CD4-positive, alpha-beta T cell treated with Interleukin-15 for 1 hour (primary cell): ENCODE data around the gene HOMEZ.
A peak's percentile ranks its signal among the peaks of the same experiment; 100 is the strongest.
"Not testable (repeated sequence)": the region's sequence is repeated elsewhere in the genome, so short reads cannot be mapped to it uniquely, and the experiment has no call there.

ENCODE experiments used
- DNase-seq: peaks from one replicate; pipeline ENCODE4 v3.0.0-alpha.2; 2020

The HOMEZ gene, protein sequence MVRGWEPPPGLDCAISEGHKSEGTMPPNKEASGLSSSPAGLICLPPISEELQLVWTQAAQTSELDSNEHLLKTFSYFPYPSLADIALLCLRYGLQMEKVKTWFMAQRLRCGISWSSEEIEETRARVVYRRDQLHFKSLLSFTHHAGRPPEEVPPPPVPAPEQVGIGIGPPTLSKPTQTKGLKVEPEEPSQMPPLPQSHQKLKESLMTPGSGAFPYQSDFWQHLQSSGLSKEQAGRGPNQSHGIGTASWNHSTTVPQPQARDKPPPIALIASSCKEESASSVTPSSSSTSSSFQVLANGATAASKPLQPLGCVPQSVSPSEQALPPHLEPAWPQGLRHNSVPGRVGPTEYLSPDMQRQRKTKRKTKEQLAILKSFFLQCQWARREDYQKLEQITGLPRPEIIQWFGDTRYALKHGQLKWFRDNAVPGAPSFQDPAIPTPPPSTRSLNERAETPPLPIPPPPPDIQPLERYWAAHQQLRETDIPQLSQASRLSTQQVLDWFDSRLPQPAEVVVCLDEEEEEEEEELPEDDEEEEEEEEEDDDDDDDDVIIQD

DNA sequence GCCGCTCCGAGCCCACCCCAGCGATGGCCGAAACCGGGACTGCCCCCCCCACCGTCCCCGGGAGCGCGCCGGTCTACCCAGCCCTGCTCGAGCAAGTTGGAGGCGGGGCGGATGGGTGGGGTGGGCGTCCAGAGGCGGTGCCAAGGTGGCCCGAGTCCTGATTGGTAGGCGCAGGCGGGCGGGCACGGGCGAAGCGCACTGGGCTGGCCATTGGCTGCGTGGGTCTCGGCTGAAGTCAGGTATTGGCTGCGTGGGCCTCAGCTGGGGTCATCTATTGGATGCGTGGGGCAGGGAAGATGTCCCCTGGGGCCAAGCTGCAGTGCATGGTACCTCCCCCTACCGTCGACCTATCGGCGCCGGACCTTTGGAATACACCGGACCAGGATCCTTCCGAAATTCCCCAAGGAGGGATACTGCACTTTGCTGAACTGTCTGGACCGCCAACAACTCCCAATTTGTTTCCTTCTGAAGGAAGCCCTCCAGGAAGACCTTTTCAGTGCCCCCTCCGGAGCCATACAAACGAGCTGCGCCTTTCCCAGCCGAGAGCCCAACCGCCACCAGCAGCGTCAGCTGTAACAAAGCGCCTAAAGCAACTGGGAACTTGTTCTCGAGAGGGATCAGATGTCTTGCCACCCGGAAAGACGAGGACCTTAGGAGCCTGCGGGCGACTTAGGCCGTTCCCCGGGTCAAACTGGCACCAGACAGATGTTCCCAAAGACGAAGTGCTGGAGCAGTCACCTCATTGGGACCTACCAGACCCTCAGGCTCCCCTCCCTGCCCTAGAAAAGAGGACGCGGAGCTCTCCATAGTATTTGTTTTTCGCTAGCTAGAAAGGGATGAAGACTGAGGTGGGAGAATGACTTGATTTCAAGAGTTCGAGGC is at the start of gene HOMEZ:
Gene HOMEZ, minus strand, starts transcription at position 113 of the 882 bp plus-strand sequence. CDS start 180 bp downstream, outside the sequence.
- DNase-seq = peak; percentile 96

DNA sequence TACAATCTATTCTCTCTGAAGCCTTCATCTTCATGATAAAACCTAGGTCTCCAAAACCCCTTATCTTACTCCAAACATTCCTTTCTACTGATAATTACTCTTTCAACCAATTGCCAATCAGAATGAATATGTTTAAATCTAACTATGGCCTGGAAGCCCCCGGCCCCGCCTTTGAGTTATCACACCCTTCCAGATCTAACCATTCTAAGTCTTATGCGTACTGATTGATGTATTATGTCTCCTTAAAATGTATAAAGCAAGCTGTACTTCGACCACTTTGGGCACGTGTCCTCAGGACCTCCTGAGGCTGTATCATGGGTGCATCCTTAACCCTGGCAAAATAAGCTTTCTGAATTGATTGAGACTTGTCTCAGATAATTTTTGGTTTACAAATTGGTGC is 49.7 kb upstream of the HOMEZ start:
- no peak for DNase-seq

DNA sequence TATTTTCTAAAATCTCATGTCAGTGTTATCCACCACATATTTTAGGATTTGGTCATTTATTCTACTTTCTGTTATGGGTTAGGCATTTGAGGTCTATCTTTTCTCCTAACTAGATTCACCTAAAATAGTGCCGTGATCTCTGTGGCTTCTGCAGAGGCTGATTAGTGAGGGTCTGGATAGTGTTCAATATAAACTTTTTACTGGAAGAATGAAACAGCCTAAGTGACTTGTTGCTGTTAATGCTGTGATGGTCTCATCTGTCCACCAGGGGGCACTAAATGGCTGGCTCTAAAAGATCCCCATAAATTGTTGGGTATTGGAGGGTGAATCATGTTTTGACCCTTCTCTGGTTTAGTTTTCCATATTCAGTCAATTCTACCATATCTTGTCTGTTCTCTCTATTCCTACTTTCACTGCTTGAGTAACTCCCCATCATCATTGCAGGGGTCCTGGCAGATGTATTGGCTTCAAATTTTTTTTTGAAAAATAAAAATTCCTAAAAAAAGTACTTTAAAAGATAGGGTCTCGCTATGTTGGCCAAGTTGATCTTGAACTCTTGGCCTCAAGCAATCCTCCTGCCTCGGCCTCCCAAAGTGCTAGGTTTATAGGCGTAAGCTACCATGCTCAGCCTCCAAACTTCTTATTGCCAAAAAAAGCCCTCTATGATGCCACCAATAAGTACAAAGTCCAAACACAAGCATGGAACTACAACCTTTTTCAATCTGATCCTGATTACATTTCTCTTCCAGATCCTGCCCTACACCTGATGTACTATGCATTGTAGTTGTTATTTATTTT is 42.2 kb upstream of the HOMEZ start:
- DNase-seq = peak; percentile 63

DNA sequence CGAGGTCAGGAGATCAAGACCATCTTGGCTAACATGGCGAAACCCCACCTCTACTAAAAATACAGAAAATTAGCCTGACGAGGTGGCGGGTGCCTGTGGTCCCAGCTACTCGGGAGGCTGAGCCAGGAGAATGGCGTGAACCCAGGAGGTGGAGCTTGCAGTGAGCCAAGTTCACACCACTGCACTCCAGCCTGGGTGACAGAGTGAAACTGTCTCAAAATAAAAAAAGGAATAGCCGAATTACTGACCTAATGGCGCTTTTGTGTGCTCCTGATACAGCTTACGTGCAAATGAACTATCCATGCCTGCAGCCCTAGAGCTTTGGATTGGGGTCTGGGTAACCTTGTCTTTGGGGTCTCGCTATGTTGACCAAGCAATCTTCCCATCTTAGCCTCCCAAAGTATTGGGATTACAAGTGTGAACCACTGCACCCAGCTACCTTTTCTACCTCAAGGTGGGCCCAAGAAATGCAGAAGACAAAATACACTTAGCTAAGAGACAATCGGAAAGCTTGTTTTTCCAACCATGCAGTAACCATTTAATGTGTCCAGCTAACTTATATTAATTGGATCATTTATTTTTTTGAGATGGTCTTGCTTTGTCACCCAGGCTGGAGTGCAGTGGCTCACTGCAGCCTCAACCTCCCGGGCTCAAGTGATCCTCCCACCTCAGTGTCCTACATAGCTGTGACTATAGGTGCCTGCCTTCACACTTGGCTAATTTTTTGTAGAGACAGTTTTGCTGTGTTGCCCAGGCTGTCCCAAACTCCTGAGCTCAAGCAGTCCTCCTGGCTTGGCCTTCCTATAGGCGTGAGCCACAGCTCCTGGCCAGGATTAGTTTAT is 40.8 kb upstream of the HOMEZ start:
- no peak for DNase-seq

DNA sequence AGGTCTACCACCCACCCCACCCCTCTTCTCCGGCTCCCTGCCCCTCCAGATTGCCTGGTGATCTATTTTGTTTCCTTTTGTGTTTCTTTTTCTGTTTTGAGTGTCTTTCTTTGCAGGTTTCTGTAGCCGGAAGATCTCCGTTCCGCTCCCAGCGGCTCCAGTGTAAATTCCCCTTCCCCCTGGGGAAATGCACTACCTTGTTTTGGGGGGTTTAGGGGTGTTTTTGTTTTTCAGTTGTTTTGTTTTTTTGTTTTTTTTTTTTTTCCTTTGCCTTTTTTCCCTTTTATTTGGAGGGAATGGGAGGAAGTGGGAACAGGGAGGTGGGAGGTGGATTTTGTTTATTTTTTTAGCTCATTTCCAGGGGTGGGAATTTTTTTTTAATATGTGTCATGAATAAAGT is 39.8 kb upstream of the HOMEZ start:
- not testable (repeated sequence) for DNase-seq

DNA sequence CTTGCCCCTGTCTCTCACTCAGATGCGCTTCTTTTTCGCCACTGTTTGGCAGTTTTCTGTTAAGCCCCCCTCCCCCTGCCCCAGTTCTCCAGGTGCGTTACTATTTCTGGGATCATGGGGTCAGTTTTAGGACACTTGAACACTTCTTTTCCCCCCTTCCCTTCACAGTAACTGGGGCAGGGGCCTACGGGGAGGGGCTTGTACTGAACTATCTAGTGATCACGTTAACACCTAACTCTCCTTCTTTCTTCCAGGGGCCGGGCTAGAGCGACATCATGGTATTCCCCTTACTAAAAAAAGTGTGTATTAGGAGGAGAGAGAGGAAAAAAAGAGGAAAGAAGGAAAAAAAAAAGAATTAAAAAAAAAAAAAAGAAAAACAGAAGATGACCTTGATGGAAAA is 39.1 kb upstream of the HOMEZ start:
- no peak for DNase-seq

DNA sequence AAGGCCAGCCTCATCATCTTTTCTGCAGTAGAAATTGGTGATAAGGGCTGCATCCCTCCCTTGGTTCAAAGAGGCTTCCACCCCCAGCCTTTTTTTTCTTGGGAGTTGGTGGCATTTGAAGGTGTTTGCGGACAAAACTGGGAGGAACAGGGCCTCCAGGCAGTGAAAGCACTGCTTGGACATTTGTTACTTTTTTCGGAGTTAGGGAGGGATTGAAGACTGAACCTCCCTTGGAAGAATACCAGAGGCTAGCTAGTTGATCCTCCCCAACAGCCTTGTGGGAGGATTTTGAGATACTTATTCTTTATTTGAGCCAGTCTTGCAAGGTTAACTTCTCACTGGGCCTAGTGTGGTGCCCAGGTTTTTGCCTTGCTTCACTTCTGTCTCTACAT is 38.5 kb upstream of the HOMEZ start:
- no peak for DNase-seq

DNA sequence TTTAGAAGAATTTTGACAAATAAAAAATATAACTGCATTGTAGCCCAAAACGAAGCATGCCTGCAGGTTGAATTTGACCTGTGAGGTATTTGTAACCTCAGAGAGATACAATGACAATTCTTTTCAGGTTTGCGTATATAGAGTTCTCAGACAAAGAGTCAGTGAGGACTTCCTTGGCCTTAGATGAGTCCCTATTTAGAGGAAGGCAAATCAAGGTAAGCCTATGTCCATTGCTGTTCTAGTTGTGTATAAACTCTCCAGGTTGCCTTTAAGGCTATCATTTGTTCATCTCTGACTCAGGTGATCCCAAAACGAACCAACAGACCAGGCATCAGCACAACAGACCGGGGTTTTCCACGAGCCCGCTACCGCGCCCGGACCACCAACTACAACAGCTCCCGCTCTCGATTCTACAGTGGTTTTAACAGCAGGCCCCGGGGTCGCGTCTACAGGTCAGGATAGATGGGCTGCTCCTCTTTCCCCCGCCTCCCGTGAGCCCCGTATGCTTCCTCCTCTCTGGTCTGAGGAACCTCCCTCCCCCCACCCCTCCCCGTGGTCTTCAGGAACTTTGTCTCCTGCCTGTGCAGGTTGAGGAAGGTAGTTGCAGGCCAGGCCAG is 38.0 kb upstream of the HOMEZ start:
- no peak for DNase-seq

DNA sequence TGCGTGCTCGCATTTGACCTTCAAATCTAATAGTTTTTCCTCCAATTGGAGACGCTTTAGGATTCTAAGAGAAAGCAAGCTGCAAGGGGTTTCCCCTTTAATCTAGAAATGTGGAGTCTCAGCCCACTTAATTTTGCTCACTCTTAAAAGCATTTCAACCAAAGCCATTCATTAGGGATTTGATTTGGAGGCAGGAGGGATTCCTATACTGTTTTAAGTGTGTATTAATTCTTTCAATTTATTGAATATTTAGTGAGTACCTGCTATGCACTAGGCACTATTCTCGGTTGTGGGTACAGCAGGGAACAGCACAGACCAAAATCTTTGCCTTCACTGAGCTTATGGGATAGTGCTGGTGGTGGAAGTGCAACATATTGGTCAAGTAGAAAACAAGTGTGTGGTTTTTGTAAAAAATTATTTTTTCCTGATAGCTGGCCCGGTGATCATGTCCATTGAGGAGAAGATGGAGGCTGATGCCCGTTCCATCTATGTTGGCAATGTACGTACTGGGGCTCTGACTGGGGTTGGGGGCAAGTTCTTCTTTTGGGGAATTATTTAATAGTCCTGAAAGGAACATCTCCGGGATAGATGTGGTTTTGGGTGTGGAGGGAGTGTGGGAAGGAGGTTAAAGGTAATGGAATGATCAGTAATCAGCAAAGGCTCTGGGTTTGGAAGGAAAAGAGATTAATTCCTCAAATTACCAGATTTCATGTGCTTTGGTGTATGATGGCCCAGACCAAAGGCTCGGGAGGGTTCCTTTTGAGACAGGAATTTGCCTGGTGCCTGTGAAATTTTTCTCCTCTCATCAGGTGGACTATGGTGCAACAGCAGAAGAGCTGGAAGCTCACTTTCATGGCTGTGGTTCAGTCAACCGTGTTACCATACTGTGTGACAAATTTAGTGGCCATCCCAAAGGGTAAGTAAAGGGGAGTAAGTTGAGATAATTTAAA is 36.9 kb upstream of the HOMEZ start:
- no peak for DNase-seq

DNA sequence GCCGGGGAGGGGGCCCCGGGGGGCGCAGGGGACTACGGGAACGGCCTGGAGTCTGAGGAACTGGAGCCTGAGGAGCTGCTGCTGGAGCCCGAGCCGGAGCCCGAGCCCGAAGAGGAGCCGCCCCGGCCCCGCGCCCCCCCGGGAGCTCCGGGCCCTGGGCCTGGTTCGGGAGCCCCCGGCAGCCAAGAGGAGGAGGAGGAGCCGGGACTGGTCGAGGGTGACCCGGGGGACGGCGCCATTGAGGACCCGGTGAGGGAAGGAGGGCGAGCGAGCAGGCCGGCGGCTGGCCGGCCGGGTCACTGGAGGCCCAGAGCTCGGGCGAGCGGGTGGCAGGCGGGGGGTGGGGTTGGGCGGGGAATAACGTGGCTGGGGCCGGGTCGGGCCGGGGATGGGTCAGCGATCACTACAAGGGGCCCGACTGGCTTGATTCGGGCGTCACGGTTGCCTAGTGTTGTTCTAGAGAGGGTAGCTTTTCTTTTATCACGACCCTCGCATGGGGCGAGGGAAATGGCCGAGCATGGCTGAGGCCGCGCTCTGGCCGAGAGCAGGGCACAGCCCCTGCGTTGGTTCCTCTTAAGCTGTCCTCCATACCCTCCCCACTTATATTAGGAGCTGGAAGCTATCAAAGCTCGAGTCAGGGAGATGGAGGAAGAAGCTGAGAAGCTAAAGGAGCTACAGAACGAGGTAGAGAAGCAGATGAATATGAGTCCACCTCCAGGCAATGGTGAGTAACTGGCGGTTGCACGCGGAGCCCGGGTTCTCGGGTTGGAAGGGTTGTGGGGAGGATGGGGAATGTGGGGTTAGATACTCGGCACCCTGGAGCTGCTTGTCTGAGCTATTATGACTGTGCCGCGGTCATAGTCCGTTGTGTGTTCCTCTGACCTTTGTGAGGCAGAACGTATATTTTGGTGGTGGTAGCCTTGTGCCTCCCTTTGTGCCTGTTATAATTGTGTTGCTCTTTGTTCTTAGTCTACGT is 35.9 kb upstream of the HOMEZ start:
- peak; percentile 38 for DNase-seq

DNA sequence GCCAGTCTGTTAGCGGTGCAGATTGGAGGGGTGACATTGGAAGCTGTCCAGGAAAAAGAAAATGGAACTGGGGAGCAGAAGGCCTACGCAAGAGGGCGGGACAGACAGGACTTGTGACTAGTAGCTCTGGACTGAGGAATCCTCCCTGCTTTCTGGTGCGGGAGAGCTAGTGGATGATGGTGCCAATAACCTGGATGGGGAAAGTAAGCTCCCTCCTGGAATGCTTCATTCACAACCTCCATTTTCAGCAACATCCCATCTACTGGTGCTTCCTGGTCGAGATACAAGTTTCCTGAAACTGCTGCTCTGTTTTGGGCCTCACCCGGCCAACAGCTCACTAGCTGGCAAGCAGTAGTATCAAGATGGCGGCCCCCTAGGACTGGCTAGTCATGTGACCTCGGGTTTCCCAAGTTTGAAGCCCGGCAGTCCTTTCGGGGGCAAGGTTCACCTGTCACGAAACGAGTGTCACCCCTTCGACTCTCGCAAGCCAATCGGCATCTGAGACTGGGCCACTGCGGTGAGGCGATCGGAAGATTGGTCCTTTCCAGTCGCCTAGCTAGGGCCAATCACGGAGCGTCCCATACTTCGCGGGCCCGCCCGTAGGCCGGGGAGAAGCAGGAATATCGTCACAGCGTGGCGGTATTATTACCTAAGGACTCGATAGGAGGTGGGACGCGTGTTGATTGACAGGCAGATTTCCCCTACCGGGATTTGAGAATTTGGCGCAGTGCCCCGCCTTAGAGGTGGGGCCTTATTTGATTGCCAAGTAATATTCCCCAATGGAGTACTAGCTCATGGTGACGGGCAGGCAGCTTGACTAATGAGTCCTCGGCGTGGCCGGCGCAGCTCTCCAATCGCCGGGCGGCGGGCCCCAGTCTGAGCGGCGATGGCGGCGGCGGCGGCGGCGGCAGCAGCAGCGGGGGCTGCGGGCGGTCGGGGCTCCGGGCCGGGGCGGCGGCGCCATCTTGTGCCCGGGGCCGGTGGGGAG is 34.9 kb upstream of the HOMEZ start, which contains the start of gene PABPN1:
Gene PABPN1, plus strand, starts transcription at position 874 of the 988 bp plus-strand sequence. Its CDS starts 13 bp downstream, at position 887.
- peak; percentile 100 for DNase-seq

DNA sequence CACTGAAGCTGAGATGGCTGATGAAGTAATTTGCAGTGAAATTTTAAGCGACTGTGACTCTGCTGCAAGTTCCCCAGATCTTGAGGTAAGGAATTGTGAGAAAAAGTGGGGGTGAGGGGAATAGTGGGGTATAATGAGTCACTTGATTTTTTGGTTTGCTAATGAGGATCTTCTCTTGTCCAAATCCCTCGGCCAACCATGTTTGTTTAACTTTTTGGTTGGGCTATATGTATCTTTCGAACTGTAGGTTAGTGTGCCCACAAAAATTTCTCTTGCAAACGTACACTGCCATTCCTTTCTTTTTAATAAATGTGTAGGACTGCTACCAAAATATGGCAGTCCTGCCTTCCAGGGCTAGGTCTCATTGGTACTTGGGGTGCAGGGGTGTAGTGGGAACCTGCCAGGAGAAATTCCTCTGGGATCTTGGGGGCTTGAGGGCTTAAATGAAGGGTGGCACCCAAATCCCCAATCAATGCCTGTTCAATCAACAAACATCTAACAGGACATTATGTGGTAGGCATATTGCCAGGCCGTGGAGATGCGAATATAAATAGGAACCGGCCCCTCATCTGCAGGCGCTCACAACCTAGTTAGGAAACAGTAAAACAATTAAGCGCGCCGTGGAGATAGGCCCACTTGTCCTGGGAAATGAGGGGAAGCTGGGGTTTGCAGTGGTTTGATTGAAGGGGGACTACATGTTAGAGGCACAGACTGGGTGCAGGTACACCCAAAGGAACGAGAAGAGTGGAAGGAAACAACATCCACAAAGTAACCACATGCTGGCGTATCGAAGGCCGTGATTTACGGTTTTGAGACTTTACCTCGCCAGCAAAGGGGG is 34.0 kb upstream of the HOMEZ start:
- no peak for DNase-seq

DNA sequence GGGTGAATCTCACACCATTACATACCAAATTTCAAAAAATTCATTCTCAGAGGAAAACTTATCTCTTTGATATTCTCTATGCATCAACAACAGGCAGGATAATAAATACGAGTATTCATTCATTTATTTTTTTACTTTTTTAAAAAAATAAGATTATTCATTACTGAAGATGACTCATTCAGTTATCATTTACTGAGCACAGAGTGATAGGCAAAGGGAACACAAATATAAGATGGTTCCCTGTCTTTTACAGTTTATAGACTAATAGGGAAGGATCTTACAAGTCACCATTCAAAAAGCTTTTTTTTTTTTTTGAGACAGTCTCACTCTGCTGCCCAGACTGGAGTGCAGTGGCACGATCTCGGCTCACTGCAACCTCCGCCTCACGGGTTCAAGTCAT is 30.4 kb upstream of the HOMEZ start:
- no peak for DNase-seq

DNA sequence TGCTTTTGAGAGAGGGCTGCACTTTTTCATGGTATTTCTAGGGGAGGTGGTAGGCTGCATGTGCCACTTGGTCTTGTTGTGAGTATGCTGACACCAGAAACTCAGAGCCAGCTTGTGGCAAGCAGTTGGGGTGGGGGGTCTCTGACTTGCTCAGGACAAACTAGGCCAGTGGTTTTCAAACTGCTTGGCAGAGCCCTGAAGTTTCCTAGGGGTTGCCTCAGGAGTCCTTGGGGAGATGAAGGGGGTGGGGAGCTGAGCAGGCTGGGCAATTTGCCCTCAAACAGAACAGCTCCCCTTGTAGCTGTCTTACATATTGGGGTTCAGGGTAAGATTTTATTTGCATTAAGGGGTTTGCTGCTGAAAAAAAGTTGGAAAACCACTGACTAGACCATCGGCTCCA is 24.6 kb upstream of the HOMEZ start:
- no peak for DNase-seq

DNA sequence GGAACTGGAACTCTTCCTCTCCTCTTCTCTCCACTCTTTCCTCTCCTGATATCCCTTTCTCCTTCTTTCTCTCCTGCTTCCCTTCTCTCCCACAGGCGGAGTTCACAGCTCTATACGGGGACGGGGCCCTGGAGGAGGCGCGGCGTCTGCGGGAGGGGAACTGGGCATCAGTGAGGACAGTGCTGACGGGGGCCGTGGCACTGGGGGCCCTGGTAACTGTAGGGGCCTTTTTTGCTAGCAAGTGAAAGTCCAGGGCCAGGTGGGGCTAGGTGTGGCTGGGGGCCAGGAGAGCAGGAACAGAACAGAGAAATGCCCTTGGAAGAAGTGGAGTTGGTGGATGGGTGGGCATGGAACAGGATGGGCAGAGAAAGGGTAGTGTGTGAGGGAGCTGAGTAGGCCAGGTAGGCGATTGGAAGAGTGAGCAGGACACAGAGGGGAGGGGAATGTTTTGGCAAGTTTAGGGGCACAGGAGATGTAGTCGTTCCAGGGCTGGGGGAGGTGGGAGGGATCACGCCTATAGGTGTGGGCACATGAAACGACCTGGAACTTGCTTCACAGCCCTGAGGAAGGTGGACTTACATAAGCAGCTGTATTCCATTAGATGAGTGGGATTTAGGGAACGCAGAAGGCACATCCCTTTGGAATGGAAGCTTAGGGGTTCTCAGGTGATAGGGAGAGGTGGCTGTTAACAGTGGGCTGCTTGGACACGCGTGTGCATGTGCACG is 23.0 kb upstream of the HOMEZ start:
- no peak for DNase-seq
